AG04449 (cell line): Measurements from ENCODE around the gene S100A14.

Experiments used
- CTCF ChIA-PET: fragments of 350-600 bp; formaldehyde crosslinking; extraction: SDS; loops from one replicate; lab custom pipeline; 2021; ENCODE audit warnings: antibody characterized with exemption; lab: Yijun Ruan, JAX
- POLR2A ChIA-PET: fragments of 400-600, 350-600 bp; formaldehyde crosslinking; extraction: SDS; loops from one replicate; lab custom pipeline; 2020; ENCODE audit warnings: antibody characterized with exemption, inconsistent platforms; lab: Yijun Ruan, JAX
- DNase-seq: peaks from one replicate; pipeline ENCODE4 v3.0.0-alpha.2; 2010; ENCODE audit warnings: low read depth, low spot score
- H3K4me3 ChIP-seq: 2 replicates; pipeline ENCODE4 v1.5.1; 2011; ENCODE audit warnings: low read depth, mild to moderate bottlenecking, control low read depth, low read length
- CTCF ChIP-seq: IDR thresholded peaks from one replicate; pipeline ENCODE4 v1.5.1; 2011; ENCODE audit warnings: mild to moderate bottlenecking, moderate library complexity, low read length, control low read depth, inconsistent platforms; ENCODE audit not compliant: insufficient read depth; ENCODE audit errors: missing control alignments

Gene S100A14

GRCh38 chr1:153616144-153616916 lies at the start of gene S100A14:
TSS of gene S100A14 (minus strand) at chr1:153616325. CDS start at chr1:153615858, 467 bp downstream.
- no peak for DNase-seq
- ChIA-PET CTCF (interaction anchor here (1.5 to 12.8 kb wide), 5 partner anchors 14 to 107 kb away, joined by 4 to 178 read pairs (median 93); partner anchors contain the start of genes CHTOP, S100A1 and S100A13), POLR2A (interaction anchor here (9.4 kb wide), 1 partner anchor 10 kb away, joined by 127 read pairs; the partner anchor contains the start of gene S100A13)
- no peak within 1 kb of the TSS for H3K4me3 ChIP-seq
- TF ChIP-seq CTCF, result no peak

- DNase-seq, result no peak
- ChIA-PET POLR2A (interaction anchor here (0.6 kb wide), 1 partner anchor 296 kb away, joined by 3 read pairs; no protein-coding TSS in a partner anchor), CTCF (no interaction called here)
- no peak overlapping the region for H3K4me3 ChIP-seq
- TF ChIP-seq CTCF, result no peak
Measured at GRCh38 chr1:153663211-153663610, 47.1 kb upstream of the S100A14 start.

DNA sequence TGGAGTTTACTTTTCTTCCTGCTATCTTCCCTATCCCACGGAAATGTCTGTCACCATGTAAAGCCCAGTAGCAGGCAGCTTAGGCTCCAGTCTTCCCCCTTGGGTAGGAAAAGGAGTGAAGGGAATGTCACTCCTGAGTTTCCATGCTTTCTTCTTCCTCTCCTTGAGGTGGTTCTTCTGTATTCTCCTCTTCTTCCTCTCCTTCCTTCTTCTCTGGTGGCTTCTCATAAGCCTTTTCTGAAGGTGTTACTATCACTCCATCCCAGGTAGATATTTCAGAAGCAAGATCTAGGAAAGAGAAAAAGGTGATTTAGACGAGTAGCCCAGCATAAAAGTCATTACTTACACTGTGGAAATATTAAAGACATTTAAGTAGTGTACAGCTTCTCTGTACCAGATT lies 46.1 kb upstream of the S100A14 start:
- no peak for DNase-seq
- ChIA-PET POLR2A (interaction anchor here (3.6 kb wide), 1 partner anchor 35 kb away, joined by 11 read pairs; the partner anchor contains the start of genes S100A1 and S100A13), CTCF (interaction anchor here (1.1 to 4.6 kb wide), 2 partner anchors 91 to 324 kb away, joined by 4 to 28 read pairs; partner anchors contain the start of gene RAB13)
- H3K4me3 ChIP-seq, result no peak overlapping the region
- TF ChIP-seq CTCF, result no peak

DNA sequence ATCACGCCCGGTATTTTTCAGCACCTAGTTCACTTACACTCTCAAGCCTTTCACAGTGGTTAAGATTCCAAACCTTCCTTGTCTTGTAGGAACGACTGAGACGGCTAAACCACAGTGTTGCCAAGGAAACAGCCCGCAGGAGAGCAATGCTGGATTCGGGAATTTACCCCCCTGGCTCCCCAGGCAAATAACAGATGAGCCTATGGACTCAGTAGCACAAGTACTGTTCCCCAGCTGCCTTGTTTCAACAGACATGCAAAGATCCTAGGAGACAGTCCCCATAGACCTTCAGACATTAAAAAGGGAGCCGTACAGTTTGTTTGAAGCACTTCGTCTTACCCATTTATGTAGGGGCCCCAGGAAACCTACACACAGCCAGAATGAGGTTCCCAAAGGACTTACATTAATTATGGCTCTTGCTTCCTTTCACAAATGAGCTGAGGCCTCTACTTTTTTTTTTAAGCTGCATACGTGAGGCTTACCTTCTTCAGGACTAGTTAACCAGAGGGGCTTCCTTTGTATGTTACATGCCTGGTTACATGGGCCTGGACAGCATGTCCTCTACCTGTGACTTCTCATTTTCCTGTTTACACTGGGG lies 45.1 kb upstream of the S100A14 start:
- no peak for DNase-seq
- no peak for TF ChIP-seq CTCF
- CTCF ChIA-PET, result interaction anchor here (1.1 to 4.6 kb wide), 2 partner anchors 90 to 325 kb away, joined by 4 to 28 read pairs; partner anchors contain the start of gene RAB13
- POLR2A ChIA-PET, result interaction anchor here (3.6 kb wide), 1 partner anchor 34 kb away, joined by 11 read pairs; the partner anchor contains the start of genes S100A1 and S100A13
- H3K4me3 ChIP-seq, result no peak overlapping the region

DNA sequence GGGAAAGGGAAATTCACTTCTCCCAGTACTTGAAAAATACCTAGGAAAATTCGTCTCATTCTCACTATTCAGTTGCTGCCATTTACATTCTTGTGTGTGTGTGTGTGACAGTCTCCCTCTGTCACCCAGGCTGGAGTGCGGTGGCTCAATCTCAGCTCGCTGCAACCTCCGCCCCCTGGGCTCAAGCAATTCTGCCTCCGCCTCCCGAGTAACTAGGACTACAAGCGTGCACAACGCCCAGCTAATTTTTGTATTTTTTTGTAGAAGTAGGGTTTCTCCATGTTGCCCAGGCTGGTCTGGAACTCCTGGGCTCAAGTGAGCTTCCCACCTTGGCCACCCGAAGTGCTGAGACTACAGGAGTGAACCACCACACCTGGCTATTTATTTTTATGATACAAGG lies 43.5 kb upstream of the S100A14 start:
- CTCF ChIA-PET, result interaction anchor here (0.9 to 4.6 kb wide), 11 partner anchors 7 to 305 kb away, joined by 3 to 28 read pairs (median 4); no protein-coding TSS in a partner anchor

More for the DNA sequence above, 43.5 kb upstream of the S100A14 start:
- POLR2A ChIA-PET, result interaction anchor here (1.1 to 3.6 kb wide), 2 partner anchors 20 to 32 kb away, joined by 4 to 11 read pairs; partner anchors contain the start of genes S100A1 and S100A13
- no peak for DNase-seq
- TF ChIP-seq CTCF, result no peak
- H3K4me3 ChIP-seq, result peak overlapping the region; percentile 92
